Spleen (tissue), 11 donors: ENCODE results near the gene CTNNA2. TPM values are rescaled to one million over a fixed set of nuclear protein-coding genes. Genes with fewer than 3 reads are reported as not detected.

Experiments used
- DNase-seq: peaks from one replicate; pipeline ENCODE4 v3.0.0-alpha.2; 2020
- H3K27ac ChIP-seq, 8 donors: fragments of 200-600 bp; sonication (generic) in 7 of 8; 1 replicate in 4 of 8; 2 replicates in 4 of 8; pipeline versions ENCODE4 v1.5.0 to v1.8.0; 2016 to 2021; ENCODE audit warnings: inconsistent platforms in 4 of 8, mild to moderate bottlenecking in 4 of 8, moderate library complexity in 1 of 8
- H3K27me3 ChIP-seq, 7 donors: fragments of 200-600 bp; sonication (generic) in 6 of 7; replicated peaks in 1 of 7; 1 replicate in 4 of 7; 2 replicates in 3 of 7; pipeline versions ENCODE4 v1.5.0 to v1.8.0; 2016 to 2021; ENCODE audit warnings: inconsistent platforms in 3 of 7, mild to moderate bottlenecking in 1 of 7
- H3K36me3 ChIP-seq, 6 donors: fragments of 200-600 bp; sonication (generic) in 5 of 6; 1 replicate in 4 of 6; 2 replicates in 2 of 6; pipeline versions ENCODE4 v1.5.0 to v1.8.0; 2016 to 2021; ENCODE audit warnings: inconsistent platforms in 2 of 6
- H3K4me1 ChIP-seq, 6 donors: fragments of 200-600 bp; sonication (generic) in 5 of 6; 1 replicate in 3 of 6; 2 replicates in 3 of 6; pipeline versions ENCODE4 v1.5.0 to v1.8.0; 2016 to 2021; ENCODE audit warnings: inconsistent platforms in 3 of 6
- H3K4me3 ChIP-seq, 8 donors: fragments of 200-600 bp; sonication (generic) in 7 of 8; 1 replicate in 4 of 8; 2 replicates in 4 of 8; pipeline versions ENCODE4 v1.5.0 to v1.8.0; 2016 to 2021; ENCODE audit warnings: inconsistent platforms in 4 of 8, mild to moderate bottlenecking in 4 of 8, moderate library complexity in 2 of 8
- H3K9me3 ChIP-seq, 8 donors: fragments of 200-600 bp; sonication (generic) in 7 of 8; 1 replicate in 4 of 8; 2 replicates in 4 of 8; pipeline versions ENCODE4 v1.5.0 to v1.8.0; 2016 to 2021; ENCODE audit warnings: inconsistent platforms in 4 of 8
- CTCF ChIP-seq, 11 experiments: fragments of 200-600 bp in 7 of 11; fragments of 450-650 bp in 4 of 11; sonication (generic) in 4 of 11; IDR thresholded peaks in 8 of 11; conservative IDR thresholded peaks in 3 of 11; 1 replicate in 7 of 11; 2 replicates in 4 of 11; pipeline versions ENCODE4 v1.4.0 to v1.8.0; 2016 to 2021; ENCODE audit warnings: antibody characterized with exemption in 11 of 11, inconsistent platforms in 4 of 11, mild to moderate bottlenecking in 1 of 11
- POLR2A ChIP-seq, 3 donors: fragments of 450-650 bp; IDR thresholded peaks; one replicate each; pipeline ENCODE4 v1.5.1; 2017; ENCODE audit warnings: antibody characterized with exemption in 3 of 3, mild to moderate bottlenecking in 1 of 3
- POLR2AphosphoS5 ChIP-seq, 3 donors: sonication (generic); formaldehyde crosslinking; IDR thresholded peaks; one replicate each; pipeline ENCODE4 v1.5.1; 2017; ENCODE audit warnings: antibody characterized with exemption in 3 of 3
- WGBS, 5 donors: extraction: QIAGEN DNeasy Blood & Tissue Kit in 3 of 5; methylation state at CpG; one replicate each; pipeline versions ENCODE4 v1.1.5 to v1.1.7; 2013 to 2018; 5-methylcytosine and 5-hydroxymethylcytosine counted together
- intact Hi-C: fragments of 100-400 bp; cut with DNase I; formaldehyde crosslinking; loops from one replicate; pipeline ENCODE4 v1.15.0; 2023; ENCODE audit warnings: low total_unique reads
- polyA plus RNA-seq, 3 donors: library from polyadenylated mRNA; stranded (reverse); fragments of 200-250 nt; gene quantifications; one replicate each; pipeline ENCODE4 v1.2.1, GENCODE V29; 2013
- total RNA-seq, 7 donors: library from RNA; depleted of rRNA in 3 of 7; stranded (reverse); fragments of >200 nt in 3 of 7; fragmentation: NEBNext Ultra II Directional in 4 of 7; extraction: Animal tissue kit (Norgen Biotek cat#: 25700) in 4 of 7; gene quantifications; one replicate each; pipeline versions ENCODE4 v1.1.0 to v1.2.1, GENCODE V29; 2016 to 2021
- donor health status: healthy with polysubstance abuse.
- donor health status: DM: no; HTN: no; CAD: no; lungs with moderate emphysema.
- donor health status: DM: no; HTN: no; CAD: no.
- donor health status: Bipolar disorder and iron deficiency.
- donor health status: healthy.
- donor health status: DM: no; HTN: no; CAD: no.
- donor health status: DM: yes; HTN: yes; CAD: no.

The CTNNA2 gene
- total and polyA plus RNA-seq, 10 donors: not detected

GRCh38 chr2:79994965-79995364 is 482.1 kb downstream of the CTNNA2 start:
- H3K27me3 ChIP-seq: no peaks in the 10 kb centered on the region
- TF ChIP-seq CTCF (IDR thresholded peaks at IDR 0.05 in 8 of 11, conservative IDR thresholded peaks at IDR 0.05 in 3 of 11): no peak
- TF ChIP-seq POLR2AphosphoS5 (IDR thresholded peaks at IDR 0.05): no peak
- TF ChIP-seq POLR2A (IDR thresholded peaks at IDR 0.05): no peak
- H3K4me3 ChIP-seq: no peak overlapping the region
- H3K4me1 ChIP-seq: no peaks in the 10 kb centered on the region
- DNase-seq: no peak
- H3K9me3 ChIP-seq: no peaks in the 10 kb centered on the region
- no peaks in the 10 kb centered on the region for H3K36me3 ChIP-seq
- H3K27ac ChIP-seq: no peak overlapping the region
- intact Hi-C loops: no loop called here

DNA sequence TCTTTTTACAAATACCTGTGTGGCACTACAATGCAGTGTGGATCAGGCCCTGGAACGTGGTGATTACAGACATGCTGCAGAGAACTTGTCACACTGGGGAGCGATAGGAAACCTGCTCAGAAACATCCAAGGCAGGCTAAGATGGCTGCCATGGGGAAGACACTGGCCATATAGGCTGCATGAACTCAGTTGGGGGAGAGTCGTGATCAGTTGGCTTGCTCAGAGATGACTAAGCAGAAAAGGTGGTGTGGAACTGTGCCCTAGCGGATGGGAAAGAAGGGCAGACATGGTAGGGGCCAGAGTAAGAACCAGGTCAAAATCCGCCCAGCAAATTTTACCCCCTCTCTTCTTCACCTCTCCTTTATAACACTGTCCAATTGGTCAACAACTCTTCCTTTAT is 483.9 kb downstream of the CTNNA2 start:
- Histone ChIP-seq H3K27me3 (no peaks in the 10 kb centered on the region), H3K4me1 (no peaks in the 10 kb centered on the region), H3K27ac (no peak overlapping the region), H3K9me3 (no peaks in the 10 kb centered on the region), H3K4me3 (no peak overlapping the region), H3K36me3 (no peaks in the 10 kb centered on the region)
- TF ChIP-seq POLR2A (IDR thresholded peaks at IDR 0.05) (no peak), POLR2AphosphoS5 (IDR thresholded peaks at IDR 0.05) (no peak), CTCF (IDR thresholded peaks at IDR 0.05 in 8 of 11, conservative IDR thresholded peaks at IDR 0.05 in 3 of 11) (no peak)
- intact Hi-C loops: no loop called here
- WGBS, 5 donors: 69 to 80% (median 75%) methylated on average over 5 of the region's 5 CpGs
- DNase-seq: no peak

DNA sequence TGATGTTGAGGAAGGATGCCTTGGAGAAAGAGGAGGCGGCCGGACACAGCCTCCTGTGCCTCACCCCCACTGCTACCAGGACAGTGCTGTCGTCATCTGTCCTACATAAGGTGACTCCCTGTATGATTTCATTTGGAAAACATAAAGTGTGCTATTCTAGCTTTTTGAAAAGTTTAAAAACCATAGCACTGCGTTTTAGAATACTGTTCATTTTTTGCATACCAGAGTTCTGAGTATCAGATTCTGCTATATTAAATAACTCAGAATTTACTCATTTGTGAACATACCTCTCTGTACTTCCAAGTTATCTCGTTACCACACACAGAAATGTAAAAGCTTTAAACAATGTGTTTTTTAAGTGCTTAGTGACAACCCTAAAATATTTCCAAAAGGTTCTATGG is 488.9 kb downstream of the CTNNA2 start:
- H3K4me3 ChIP-seq: no peak overlapping the region
- H3K4me1 ChIP-seq: no peaks in the 10 kb centered on the region
- TF ChIP-seq POLR2A (IDR thresholded peaks at IDR 0.05) (no peak), POLR2AphosphoS5 (IDR thresholded peaks at IDR 0.05) (no peak), CTCF (IDR thresholded peaks at IDR 0.05 in 8 of 11, conservative IDR thresholded peaks at IDR 0.05 in 3 of 11) (no peak)
- intact Hi-C loops: no loop called here
- DNase-seq: no peak
- H3K27ac ChIP-seq: no peak overlapping the region
- no peaks in the 10 kb centered on the region for H3K36me3 ChIP-seq
- no peaks in the 10 kb centered on the region for H3K9me3 ChIP-seq
- WGBS, 5 donors: 34 to 74% (median 69%) methylated on average over 5 of the region's 5 CpGs
- no peaks in the 10 kb centered on the region for H3K27me3 ChIP-seq

DNA sequence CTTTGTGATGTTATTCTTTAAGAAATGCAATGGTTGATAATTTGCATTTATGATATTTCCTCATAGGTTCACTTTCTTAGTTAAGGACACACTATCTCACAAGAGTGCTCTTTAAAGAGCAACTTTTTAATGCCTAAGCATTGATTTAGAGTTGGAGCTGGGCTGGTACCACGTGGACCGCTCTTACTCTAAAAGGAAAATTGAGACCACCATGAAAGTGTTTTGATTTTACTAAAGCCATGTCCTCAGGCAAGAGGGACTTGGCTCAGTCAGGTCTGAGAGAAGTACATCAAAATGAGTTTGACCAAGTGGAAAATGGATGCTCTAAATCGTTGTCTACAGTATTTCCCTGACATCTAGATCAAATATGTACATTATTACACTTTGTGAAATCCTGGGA is 489.3 kb downstream of the CTNNA2 start:
- Histone ChIP-seq H3K4me3 (no peak overlapping the region), H3K27me3 (no peaks in the 10 kb centered on the region), H3K36me3 (no peaks in the 10 kb centered on the region), H3K27ac (no peak overlapping the region), H3K9me3 (no peaks in the 10 kb centered on the region), H3K4me1 (no peaks in the 10 kb centered on the region)
- TF ChIP-seq POLR2A (IDR thresholded peaks at IDR 0.05) (no peak), CTCF (IDR thresholded peaks at IDR 0.05 in 8 of 11, conservative IDR thresholded peaks at IDR 0.05 in 3 of 11) (no peak), POLR2AphosphoS5 (IDR thresholded peaks at IDR 0.05) (no peak)
- WGBS, 5 donors: 59 to 84% (median 71%) methylated on average over 3 of the region's 3 CpGs
- intact Hi-C loops: no loop called here
- DNase-seq: no peak
